ENCODE measurements around the gene ZBTB7C. TPM values are rescaled to one million over a fixed set of nuclear protein-coding genes. Genes with fewer than 3 reads are reported as not detected.

ZBTB7C gene
- total RNA-seq, 3 donors from 2014 or later (not counting 1 experiment from before 2014, with no cell fraction given) = 0.07 TPM; not detected in 2

DNA sequence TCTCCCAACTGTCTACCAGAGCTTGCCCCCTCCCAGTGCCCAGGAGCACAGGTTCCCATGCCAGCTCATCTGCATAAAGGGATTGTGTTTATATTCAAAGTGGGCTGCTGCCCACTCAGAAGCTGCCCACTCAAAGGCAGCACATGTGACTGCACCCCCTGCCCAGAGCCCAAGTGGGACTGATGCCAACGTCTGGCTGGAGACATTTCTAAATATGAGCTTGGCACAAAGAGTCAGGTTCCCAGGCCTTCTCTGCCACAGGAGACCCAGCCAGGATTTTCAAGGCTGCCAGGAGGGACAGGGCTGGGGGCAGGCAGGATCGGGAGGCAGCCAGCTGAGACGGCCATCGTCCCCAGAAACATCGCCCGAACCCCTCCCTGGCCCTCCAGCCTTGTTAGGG lies 67.1 kb downstream of the ZBTB7C start:
- Mint-ChIP-seq H3K4me3 (no peak overlapping the region), H3K36me3 (no peaks in the 10 kb centered on the region), H3K27ac (no peak overlapping the region), H3K9me3 (no peaks in the 10 kb centered on the region), H3K4me1 (no peaks in the 10 kb centered on the region), H3K27me3 (ENCODE audit: low read depth in 2 of 2) (peaks cover 0 to 6% of the 10 kb centered on the region in 2 donors)
- no peaks in the 10 kb centered on the region for H3K9me3 ChIP-seq (ENCODE audit: control insufficient read depth, insufficient read depth, low read length)
- DNase-seq = no peak
- H3K36me3 ChIP-seq (ENCODE audit: control insufficient read depth, insufficient read depth, low read length) = no peaks in the 10 kb centered on the region
- no peaks in the 10 kb centered on the region for H3K27me3 ChIP-seq (ENCODE audit: control insufficient read depth, insufficient read depth, low read length)
- no peak overlapping the region for H3K4me3 ChIP-seq (ENCODE audit: low read length)
- no peaks in the 10 kb centered on the region for H3K4me1 ChIP-seq (ENCODE audit: control insufficient read depth, insufficient read depth, low read length)
- no peak overlapping the region for H3K27ac ChIP-seq (ENCODE audit: low read length)
- WGBS (ENCODE audit: insufficient coverage) = 61% methylated on average over 5 of the region's 6 CpGs
- ATAC-seq = no peak
- intact Hi-C loops (cut with micrococcal nuclease) = no loop called here
- TF ChIP-seq, protein P1, sequence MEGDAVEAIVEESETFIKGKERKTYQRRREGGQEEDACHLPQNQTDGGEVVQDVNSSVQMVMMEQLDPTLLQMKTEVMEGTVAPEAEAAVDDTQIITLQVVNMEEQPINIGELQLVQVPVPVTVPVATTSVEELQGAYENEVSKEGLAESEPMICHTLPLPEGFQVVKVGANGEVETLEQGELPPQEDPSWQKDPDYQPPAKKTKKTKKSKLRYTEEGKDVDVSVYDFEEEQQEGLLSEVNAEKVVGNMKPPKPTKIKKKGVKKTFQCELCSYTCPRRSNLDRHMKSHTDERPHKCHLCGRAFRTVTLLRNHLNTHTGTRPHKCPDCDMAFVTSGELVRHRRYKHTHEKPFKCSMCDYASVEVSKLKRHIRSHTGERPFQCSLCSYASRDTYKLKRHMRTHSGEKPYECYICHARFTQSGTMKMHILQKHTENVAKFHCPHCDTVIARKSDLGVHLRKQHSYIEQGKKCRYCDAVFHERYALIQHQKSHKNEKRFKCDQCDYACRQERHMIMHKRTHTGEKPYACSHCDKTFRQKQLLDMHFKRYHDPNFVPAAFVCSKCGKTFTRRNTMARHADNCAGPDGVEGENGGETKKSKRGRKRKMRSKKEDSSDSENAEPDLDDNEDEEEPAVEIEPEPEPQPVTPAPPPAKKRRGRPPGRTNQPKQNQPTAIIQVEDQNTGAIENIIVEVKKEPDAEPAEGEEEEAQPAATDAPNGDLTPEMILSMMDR (IDR thresholded peaks at IDR 0.05) = no peak

DNA sequence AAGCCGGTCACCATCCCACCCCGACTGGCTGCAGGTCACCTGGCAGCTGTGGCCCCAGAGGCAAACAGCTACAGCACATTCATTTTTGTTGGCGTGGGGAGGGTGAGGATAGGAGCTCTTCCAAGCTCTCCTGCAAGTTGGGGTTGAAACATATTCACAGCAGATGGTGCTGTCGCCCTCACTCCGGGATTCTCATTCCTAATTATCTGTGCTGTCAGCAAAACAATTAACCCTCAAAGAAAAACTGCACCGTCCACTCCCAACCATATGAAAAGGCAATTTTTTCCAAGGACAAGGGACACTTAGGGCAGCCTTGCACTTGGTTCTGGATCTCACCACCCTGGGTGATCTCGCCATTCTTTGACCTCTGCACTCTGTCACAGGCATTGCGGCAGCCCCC lies 68.6 kb downstream of the ZBTB7C start:
- Histone ChIP-seq H3K4me1 (ENCODE audit: control insufficient read depth, insufficient read depth, low read length) (no peaks in the 10 kb centered on the region), H3K27ac (ENCODE audit: low read length) (no peak overlapping the region), H3K9me3 (ENCODE audit: control insufficient read depth, insufficient read depth, low read length) (no peaks in the 10 kb centered on the region), H3K36me3 (ENCODE audit: control insufficient read depth, insufficient read depth, low read length) (no peaks in the 10 kb centered on the region), H3K27me3 (ENCODE audit: control insufficient read depth, insufficient read depth, low read length) (no peaks in the 10 kb centered on the region), H3K4me3 (ENCODE audit: low read length) (no peak overlapping the region)
- intact Hi-C loops (cut with micrococcal nuclease) = no loop called here
- Mint-ChIP-seq H3K27me3 (ENCODE audit: low read depth in 2 of 2) (peaks cover 0 to 6% of the 10 kb centered on the region in 2 donors), H3K27ac (no peak overlapping the region), H3K9me3 (no peaks in the 10 kb centered on the region), H3K4me1 (no peaks in the 10 kb centered on the region), H3K4me3 (no peak overlapping the region), H3K36me3 (no peaks in the 10 kb centered on the region)
- TF ChIP-seq, protein P1 (IDR thresholded peaks at IDR 0.05) = no peak
- 80% methylated on average over 7 of the region's 8 CpGs for WGBS (ENCODE audit: insufficient coverage)
- ATAC-seq (no peak), DNase-seq (no peak)

DNA sequence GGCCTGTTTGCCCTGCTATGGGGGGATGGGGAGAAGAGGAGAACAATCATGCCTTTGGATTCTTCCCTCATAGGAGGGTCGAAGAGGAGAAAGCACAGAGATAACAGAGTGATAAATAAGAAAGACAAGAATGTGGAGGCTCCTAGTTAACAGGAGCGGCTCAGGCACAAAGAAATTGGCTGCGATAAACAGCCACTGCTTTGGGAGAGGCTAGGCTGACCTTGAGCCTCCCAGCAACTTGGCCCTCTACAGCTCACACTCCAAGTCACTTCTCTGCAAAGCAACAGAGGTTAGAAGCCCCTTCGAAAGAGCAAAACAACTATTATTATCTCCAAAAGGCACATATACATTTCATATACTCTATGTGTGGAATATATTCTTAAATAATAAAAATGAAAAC lies 69.5 kb downstream of the ZBTB7C start:
- H3K4me1 ChIP-seq (ENCODE audit: control insufficient read depth, insufficient read depth, low read length) = no peaks in the 10 kb centered on the region
- no peak overlapping the region for H3K4me3 ChIP-seq (ENCODE audit: low read length)
- no peak for DNase-seq
- Mint-ChIP-seq H3K4me3 (no peak overlapping the region), H3K9me3 (no peaks in the 10 kb centered on the region), H3K27ac (no peak overlapping the region), H3K36me3 (no peaks in the 10 kb centered on the region), H3K27me3 (ENCODE audit: low read depth in 2 of 2) (peaks cover 0 to 6% of the 10 kb centered on the region in 2 donors), H3K4me1 (no peaks in the 10 kb centered on the region)
- 88% methylated on average over 3 of the region's 4 CpGs for WGBS (ENCODE audit: insufficient coverage)
- ATAC-seq = no peak
- no peaks in the 10 kb centered on the region for H3K36me3 ChIP-seq (ENCODE audit: control insufficient read depth, insufficient read depth, low read length)
- intact Hi-C loops (cut with micrococcal nuclease) = no loop called here
- H3K27ac ChIP-seq (ENCODE audit: low read length) = no peak overlapping the region
- no peaks in the 10 kb centered on the region for H3K9me3 ChIP-seq (ENCODE audit: control insufficient read depth, insufficient read depth, low read length)
- no peaks in the 10 kb centered on the region for H3K27me3 ChIP-seq (ENCODE audit: control insufficient read depth, insufficient read depth, low read length)
- TF ChIP-seq, protein P1 (IDR thresholded peaks at IDR 0.05) = no peak

DNA sequence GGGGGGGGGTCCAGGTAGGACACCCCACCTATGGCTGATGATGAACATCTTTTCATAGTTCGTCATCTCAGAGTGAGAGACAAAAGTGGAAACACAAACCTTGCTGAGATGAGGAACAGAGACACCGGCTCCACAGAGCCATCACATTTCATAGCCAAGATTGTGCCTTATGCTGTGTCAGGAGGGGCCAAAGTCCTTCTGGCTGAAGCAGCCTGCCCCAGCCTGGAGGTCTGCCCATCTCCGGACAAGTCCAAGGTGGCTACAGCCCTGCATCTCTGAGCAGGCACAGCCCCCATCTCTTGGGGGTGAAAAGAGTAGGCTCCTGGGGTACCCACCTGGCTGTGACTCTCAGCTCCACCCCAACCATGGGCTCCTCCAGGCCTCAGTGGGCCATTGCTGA lies 70.3 kb downstream of the ZBTB7C start:
- Mint-ChIP-seq H3K9me3 (no peaks in the 10 kb centered on the region), H3K4me1 (no peaks in the 10 kb centered on the region), H3K4me3 (no peak overlapping the region), H3K36me3 (no peaks in the 10 kb centered on the region), H3K27me3 (ENCODE audit: low read depth in 2 of 2) (peaks cover 0 to 5% of the 10 kb centered on the region in 2 donors), H3K27ac (no peak overlapping the region)
- H3K4me1 ChIP-seq (ENCODE audit: control insufficient read depth, insufficient read depth, low read length) = no peaks in the 10 kb centered on the region
- H3K27ac ChIP-seq (ENCODE audit: low read length) = no peak overlapping the region
- no peak overlapping the region for H3K4me3 ChIP-seq (ENCODE audit: low read length)
- intact Hi-C loops (cut with micrococcal nuclease) = no loop called here
- 93% methylated on average over 3 of the region's 3 CpGs for WGBS (ENCODE audit: insufficient coverage)
- TF ChIP-seq, protein P1 (IDR thresholded peaks at IDR 0.05) = no peak
- DNase-seq (no peak), ATAC-seq (no peak)
- H3K9me3 ChIP-seq (ENCODE audit: control insufficient read depth, insufficient read depth, low read length) = no peaks in the 10 kb centered on the region
- no peaks in the 10 kb centered on the region for H3K27me3 ChIP-seq (ENCODE audit: control insufficient read depth, insufficient read depth, low read length)
- H3K36me3 ChIP-seq (ENCODE audit: control insufficient read depth, insufficient read depth, low read length) = no peaks in the 10 kb centered on the region
